Adipose tissue (tissue), 3 donors: Measurements from ENCODE around the gene PRUNE2. TPM values are rescaled to one million over a fixed set of nuclear protein-coding genes. Genes with fewer than 3 reads are reported as not detected.

Experiments used
- polyA plus RNA-seq, 3 donors: library from polyadenylated mRNA; stranded (reverse); fragments of 200-250 nt; gene quantifications; one replicate each; pipeline ENCODE4 v1.2.3, GENCODE V29; 2013
- donor health status: healthy with polysubstance abuse.
- donor health status: Bipolar disorder and iron deficiency.
- donor health status: healthy.

Gene PRUNE2
- polyA plus RNA-seq, 3 donors: 1.4 to 6.6 (median 3.5) TPM

Other genes starting within 250 kb of the PRUNE2 start
- under 1 TPM in 2 of 3 donors, not detected in 1; 0.11 to 0.25 TPM for gene PCA3, start 141.7 kb downstream of the PRUNE2 start, polyA plus RNA-seq
- gene FOXB2, start 113.5 kb upstream of the PRUNE2 start, polyA plus RNA-seq: not detected